Renal cortex interstitium (tissue), 11 donors: ENCODE data around the gene METTL27. TPM values are rescaled to one million over a fixed set of nuclear protein-coding genes. Genes with fewer than 3 reads are reported as not detected.
"Not testable (repeated sequence)": the region's sequence is repeated elsewhere in the genome, so short reads cannot be mapped to it uniquely, and the experiment has no call there.

ENCODE experiments used
- DNase-seq, 11 donors: peaks; one replicate each; pipeline ENCODE4 v3.0.0-alpha.2; 2013; ENCODE audit warnings: low read depth in 9 of 11, low spot score in 4 of 11; ENCODE audit errors: extremely low read depth in 1 of 11
- polyA plus RNA-seq, 3 donors: library from polyadenylated mRNA; unstranded; fragments of 120-200 nt; gene quantifications; one replicate each; pipeline ENCODE4 v1.2.1, GENCODE V29; 2013; ENCODE audit not compliant: insufficient read length in 3 of 3

The METTL27 gene
- polyA plus RNA-seq, 3 donors, result 3.5 to 15.9 (median 12.9) TPM

GRCh38 chr7:73828107-73828803, 14.1 kb downstream of the METTL27 start:
- no peak for DNase-seq

GRCh38 chr7:73827567-73828106, 14.7 kb downstream of the METTL27 start:
- peak in 5 of 11 donors; percentile 69 to 78 (median 75) for DNase-seq

GRCh38 chr7:73824986-73825385, 17.3 kb downstream of the METTL27 start:
- no peak for DNase-seq

- no peak for DNase-seq
Measured at GRCh38 chr7:73823873-73824592, 18.3 kb downstream of the METTL27 start.

GRCh38 chr7:73823257-73823656, 19.1 kb downstream of the METTL27 start:
- DNase-seq, result no peak

- DNase-seq, result peak in 4 of 11 donors; percentile 63 to 81 (median 80)
Measured at GRCh38 chr7:73822319-73823173, 19.8 kb downstream of the METTL27 start.

GRCh38 chr7:73821597-73822285, 20.6 kb downstream of the METTL27 start:
- not testable (repeated sequence) for DNase-seq

- DNase-seq, result no peak
Measured at GRCh38 chr7:73820013-73820412, 22.3 kb downstream of the METTL27 start.

GRCh38 chr7:73817121-73817520, 25.2 kb downstream of the METTL27 start:
- no peak for DNase-seq

- DNase-seq, result no peak
Measured at GRCh38 chr7:73815436-73815835, 26.9 kb downstream of the METTL27 start.

GRCh38 chr7:73812996-73813395, 29.3 kb downstream of the METTL27 start:
- DNase-seq, result no peak

GRCh38 chr7:73811760-73812168, 30.6 kb downstream of the METTL27 start:
- DNase-seq, result no peak

GRCh38 chr7:73810998-73811360, 31.3 kb downstream of the METTL27 start:
- no peak for DNase-seq

GRCh38 chr7:73809467-73809951, 32.8 kb downstream of the METTL27 start:
- no peak for DNase-seq

GRCh38 chr7:73802459-73802858, 39.9 kb downstream of the METTL27 start:
- DNase-seq, result no peak

GRCh38 chr7:73801577-73801976, 40.7 kb downstream of the METTL27 start:
- DNase-seq, result no peak

- DNase-seq, result no peak
Measured at GRCh38 chr7:73799282-73800141, 42.8 kb downstream of the METTL27 start.

- not testable (repeated sequence) for DNase-seq
Measured at GRCh38 chr7:73797176-73797575, 45.1 kb downstream of the METTL27 start.
